Karpas-422 (cell line): ENCODE results near the gene PPP1R13L. TPM values are rescaled to one million over a fixed set of nuclear protein-coding genes. Genes with fewer than 3 reads are reported as not detected.

Experiments used
- DNase-seq: peaks from one replicate; pipeline ENCODE4 v3.0.0-alpha.2; 2015
- H2AFZ ChIP-seq: fragments of 200-600 bp; sonication (generic); 2 replicates; pipeline ENCODE4 v1.6.1; 2014; ENCODE audit warnings: antibody characterized with exemption, low read length, mixed read lengths
- H3K27ac ChIP-seq: fragments of 200-600 bp; sonication (generic); 2 replicates; pipeline ENCODE4 v1.5.1; 2014; ENCODE audit warnings: mild to moderate bottlenecking, low read length, moderate library complexity
- H3K27me3 ChIP-seq: fragments of 200-600 bp; sonication (generic); 2 replicates; pipeline ENCODE4 v1.6.1; 2014; ENCODE audit warnings: low read length, mixed read lengths
- H3K36me3 ChIP-seq: fragments of 200-600 bp; sonication (generic); 2 replicates; pipeline ENCODE4 v1.6.1; 2014; ENCODE audit warnings: low read length, mixed read lengths; ENCODE audit not compliant: insufficient read depth
- H3K4me1 ChIP-seq: fragments of 200-600 bp; sonication (generic); 2 replicates; pipeline ENCODE4 v1.6.1; 2014; ENCODE audit warnings: mild to moderate bottlenecking, low read length, mixed read lengths
- H3K4me2 ChIP-seq: fragments of 200-600 bp; sonication (generic); 2 replicates; pipeline ENCODE4 v1.6.1; 2014; ENCODE audit warnings: low read length, low read depth, mild to moderate bottlenecking; ENCODE audit not compliant: poor library complexity, severe bottlenecking
- H3K4me3 ChIP-seq: fragments of 200-600 bp; sonication (generic); 2 replicates; pipeline ENCODE4 v1.5.1; 2014; ENCODE audit warnings: mild to moderate bottlenecking, antibody characterized with exemption, low read length, mixed read lengths
- H3K79me2 ChIP-seq: fragments of 200-600 bp; sonication (generic); 2 replicates; pipeline ENCODE4 v1.6.1; 2014; ENCODE audit warnings: mild to moderate bottlenecking, low read length, mixed read lengths
- H3K9ac ChIP-seq: fragments of 200-600 bp; sonication (generic); 2 replicates; pipeline ENCODE4 v1.6.0; 2014; ENCODE audit warnings: low read length
- H3K9me2 ChIP-seq: fragments of 200-600 bp; sonication (generic), shearing (Covaris generic); replicated peaks from 2 replicates; pipeline ENCODE4 v1.6.0; 2014; ENCODE audit warnings: mild to moderate bottlenecking, low read length, moderate library complexity; ENCODE audit not compliant: insufficient read depth
- H3K9me3 ChIP-seq: fragments of 300-700, 200-600 bp; sonication (generic); 2 replicates; pipeline ENCODE4 v1.6.1; 2014; ENCODE audit warnings: low read length, mixed read lengths
- H4K20me1 ChIP-seq: fragments of 200-600 bp; sonication (generic); 2 replicates; pipeline ENCODE4 v1.6.1; 2014; ENCODE audit warnings: mild to moderate bottlenecking, antibody characterized with exemption, low read length, low read depth; ENCODE audit not compliant: insufficient read depth
- total RNA-seq: library from RNA; depleted of rRNA; stranded (reverse); fragments of >200 nt; shearing (Covaris generic); gene quantifications from 2 replicates; pipeline ENCODE4 v1.2.3, GENCODE V29; 2014; ENCODE audit warnings: low replicate concordance

Gene PPP1R13L
- total RNA-seq, 1 experiment from 2014 or later = 1.1 TPM

GRCh38 chr19:45352914-45353796 is 51.7 kb downstream of the PPP1R13L start:
- H3K36me3 ChIP-seq = peaks cover 5% of the 10 kb centered on the region; the same call in 1 of the 2 replicates
- H4K20me1 ChIP-seq = 0 out of 2 replicates have a peak, but pooled peaks cover 2% of the 10 kb centered on the region
- peak; percentile 74 for DNase-seq

GRCh38 chr19:45352471-45352870 is 52.4 kb downstream of the PPP1R13L start:
- no peak overlapping the region for H3K4me3 ChIP-seq
- H4K20me1 ChIP-seq = 0 out of 2 replicates have a peak, but pooled peaks cover 2% of the 10 kb centered on the region
- no peaks in the 10 kb centered on the region for H3K27me3 ChIP-seq
- peaks cover 5% of the 10 kb centered on the region; the same call in 1 of the 2 replicates for H3K36me3 ChIP-seq
- no peaks in the 10 kb centered on the region for H3K9me2 ChIP-seq
- no peak overlapping the region for H3K4me2 ChIP-seq
- H3K9ac ChIP-seq = no peak overlapping the region
- no peak for DNase-seq
- H3K4me1 ChIP-seq = no peaks in the 10 kb centered on the region
- H3K79me2 ChIP-seq = no peaks in the 10 kb centered on the region
- no peak overlapping the region for H2AFZ ChIP-seq
- H3K27ac ChIP-seq = no peak overlapping the region
- no peaks in the 10 kb centered on the region for H3K9me3 ChIP-seq

More at GRCh38 chr19:45352914-45353796, 51.7 kb downstream of the PPP1R13L start:
- Histone ChIP-seq H3K9me2 (no peaks in the 10 kb centered on the region), H3K4me3 (no peak overlapping the region), H3K9ac (no peak overlapping the region), H3K27ac (no peak overlapping the region), H2AFZ (no peak overlapping the region), H3K9me3 (no peaks in the 10 kb centered on the region), H3K79me2 (no peaks in the 10 kb centered on the region), H3K4me1 (no peaks in the 10 kb centered on the region), H3K27me3 (no peaks in the 10 kb centered on the region), H3K4me2 (no peak overlapping the region)

GRCh38 chr19:45352062-45352461 is 52.8 kb downstream of the PPP1R13L start:
- Histone ChIP-seq H3K27me3 (no peaks in the 10 kb centered on the region), H3K36me3 (peaks cover 5% of the 10 kb centered on the region; the same call in 1 of the 2 replicates), H2AFZ (no peak overlapping the region), H4K20me1 (0 out of 2 replicates have a peak, but pooled peaks cover 2% of the 10 kb centered on the region), H3K9me3 (no peaks in the 10 kb centered on the region), H3K79me2 (no peaks in the 10 kb centered on the region), H3K4me1 (no peaks in the 10 kb centered on the region), H3K4me2 (no peak overlapping the region), H3K9me2 (no peaks in the 10 kb centered on the region), H3K4me3 (no peak overlapping the region), H3K27ac (no peak overlapping the region), H3K9ac (no peak overlapping the region)
- DNase-seq = no peak

GRCh38 chr19:45351401-45351952 is 53.4 kb downstream of the PPP1R13L start:
- H4K20me1 ChIP-seq = 0 out of 2 replicates have a peak, but pooled peaks cover 2% of the 10 kb centered on the region
- no peaks in the 10 kb centered on the region for H3K9me3 ChIP-seq
- H3K9ac ChIP-seq = no peak overlapping the region
- H2AFZ ChIP-seq = no peak overlapping the region
- DNase-seq = no peak
- no peaks in the 10 kb centered on the region for H3K4me1 ChIP-seq
- peaks cover 5% of the 10 kb centered on the region; the same call in 1 of the 2 replicates for H3K36me3 ChIP-seq
- H3K27ac ChIP-seq = no peak overlapping the region
- H3K79me2 ChIP-seq = no peaks in the 10 kb centered on the region
- H3K9me2 ChIP-seq = no peaks in the 10 kb centered on the region
- H3K4me2 ChIP-seq = no peak overlapping the region
- no peak overlapping the region for H3K4me3 ChIP-seq
- H3K27me3 ChIP-seq = no peaks in the 10 kb centered on the region

GRCh38 chr19:45350477-45351058 is 54.3 kb downstream of the PPP1R13L start:
- no peaks in the 10 kb centered on the region for H3K27me3 ChIP-seq
- no peaks in the 10 kb centered on the region for H3K79me2 ChIP-seq
- H2AFZ ChIP-seq = no peak overlapping the region
- 0 out of 2 replicates have a peak, but pooled peaks cover 2% of the 10 kb centered on the region for H4K20me1 ChIP-seq
- H3K4me3 ChIP-seq = no peak overlapping the region
- no peak for DNase-seq
- H3K9ac ChIP-seq = no peak overlapping the region
- no peak overlapping the region for H3K4me2 ChIP-seq
- no peaks in the 10 kb centered on the region for H3K9me3 ChIP-seq
- no peak overlapping the region for H3K27ac ChIP-seq
- H3K4me1 ChIP-seq = no peaks in the 10 kb centered on the region
- H3K36me3 ChIP-seq = 0 out of 2 replicates have a peak, but pooled peaks cover 2% of the 10 kb centered on the region
- H3K9me2 ChIP-seq = no peaks in the 10 kb centered on the region

GRCh38 chr19:45349430-45349941 is 55.4 kb downstream of the PPP1R13L start:
- no peaks in the 10 kb centered on the region for H3K9me3 ChIP-seq
- 0 out of 2 replicates have a peak, but pooled peaks cover 2% of the 10 kb centered on the region for H4K20me1 ChIP-seq
- no peaks in the 10 kb centered on the region for H3K9me2 ChIP-seq
- H3K27me3 ChIP-seq = no peaks in the 10 kb centered on the region
- no peak overlapping the region for H3K27ac ChIP-seq
- DNase-seq = no peak
- H3K79me2 ChIP-seq = no peaks in the 10 kb centered on the region
- no peaks in the 10 kb centered on the region for H3K4me1 ChIP-seq
- no peak overlapping the region for H3K9ac ChIP-seq
- no peak overlapping the region for H3K4me3 ChIP-seq
- no peak overlapping the region for H2AFZ ChIP-seq
- H3K36me3 ChIP-seq = 0 out of 2 replicates have a peak, but pooled peaks cover 2% of the 10 kb centered on the region
- no peak overlapping the region for H3K4me2 ChIP-seq

GRCh38 chr19:45349126-45349415 is 55.8 kb downstream of the PPP1R13L start:
- H3K4me2 ChIP-seq = no peak overlapping the region
- no peak overlapping the region for H3K9ac ChIP-seq
- H3K4me1 ChIP-seq = no peaks in the 10 kb centered on the region
- no peak overlapping the region for H3K27ac ChIP-seq
- 0 out of 2 replicates have a peak, but pooled peaks cover 2% of the 10 kb centered on the region for H3K36me3 ChIP-seq
- no peak for DNase-seq
- H3K79me2 ChIP-seq = no peaks in the 10 kb centered on the region
- H3K9me2 ChIP-seq = no peaks in the 10 kb centered on the region
- H3K4me3 ChIP-seq = no peak overlapping the region
- H4K20me1 ChIP-seq = 0 out of 2 replicates have a peak, but pooled peaks cover 2% of the 10 kb centered on the region
- no peak overlapping the region for H2AFZ ChIP-seq
- no peaks in the 10 kb centered on the region for H3K9me3 ChIP-seq
- H3K27me3 ChIP-seq = no peaks in the 10 kb centered on the region
